SK-N-MC (cell line): ENCODE measurements around the gene ISM1.

Experiments used
- EZH2 ChIP-seq: fragments of 200-600 bp; sonication (generic); IDR thresholded peaks from one replicate; pipeline ENCODE4 v1.6.1; 2017; ENCODE audit warnings: antibody characterized with exemption
- FOXP2 ChIP-seq: optimal IDR thresholded peaks from 2 replicates; pipeline ENCODE3; 2011; ENCODE audit warnings: mild to moderate bottlenecking, moderate library complexity; ENCODE audit not compliant: insufficient read depth; ENCODE audit errors: extremely low read length, control extremely low read depth
- POLR2AphosphoS5 ChIP-seq: IDR thresholded peaks from 2 replicates; pipeline ENCODE4 v1.6.1; 2012; ENCODE audit warnings: mild to moderate bottlenecking, low read depth, low read length, borderline replicate concordance

GRCh38 chr20:13288357-13288756, 67.3 kb downstream of the ISM1 start:
- TF ChIP-seq EZH2 (no peak), POLR2AphosphoS5 (no peak), FOXP2 (no peak)
